Measurements from ENCODE around the gene TH.
A peak's percentile ranks its signal among the peaks of the same experiment; 100 is the strongest.

TH gene

GRCh38 chr11:2157294-2158040, 14.1 kb downstream of the TH start:
- DNase-seq, result no peak

GRCh38 chr11:2156416-2157182, 15.0 kb downstream of the TH start:
- DNase-seq, result peak; percentile 25

- no peak for DNase-seq
Observed at GRCh38 chr11:2155511-2155910, 16.1 kb downstream of the TH start.

GRCh38 chr11:2154889-2155288, 16.7 kb downstream of the TH start:
- no peak for DNase-seq

- DNase-seq, result no peak
Observed at GRCh38 chr11:2154195-2154585, 17.4 kb downstream of the TH start.

GRCh38 chr11:2153581-2154194, 17.9 kb downstream of the TH start:
- DNase-seq, result no peak

- peak; percentile 46 for DNase-seq
Observed at GRCh38 chr11:2151500-2152257, 19.9 kb downstream of the TH start.

- no peak for DNase-seq
Observed at GRCh38 chr11:2149864-2150847, 21.5 kb downstream of the TH start.

- DNase-seq, result no peak
Observed at GRCh38 chr11:2149460-2149859, 22.2 kb downstream of the TH start.

- no peak for DNase-seq
Observed at GRCh38 chr11:2148595-2148994, 23.0 kb downstream of the TH start.

GRCh38 chr11:2147391-2147790, 24.2 kb downstream of the TH start:
- DNase-seq, result no peak

- no peak for DNase-seq
Observed at GRCh38 chr11:2146051-2146450, 25.6 kb downstream of the TH start.

GRCh38 chr11:2144544-2145248, 26.9 kb downstream of the TH start:
- no peak for DNase-seq

GRCh38 chr11:2143799-2144543, 27.6 kb downstream of the TH start:
- DNase-seq, result no peak

- DNase-seq, result no peak
Observed at GRCh38 chr11:2143477-2143798, 28.2 kb downstream of the TH start.

- DNase-seq, result no peak
Observed at GRCh38 chr11:2142762-2143202, 28.8 kb downstream of the TH start.

- DNase-seq, result no peak
Observed at GRCh38 chr11:2142300-2142759, 29.3 kb downstream of the TH start.

GRCh38 chr11:2140411-2141400, 30.9 kb downstream of the TH start:
- no peak for DNase-seq
